Endothelial cell of umbilical vein (primary cell): ENCODE data around the gene FZR1. TPM values are rescaled to one million over a fixed set of nuclear protein-coding genes. Genes with fewer than 3 reads are reported as not detected.

Experiments used
- BruUV-seq: library from RNA; stranded (reverse); fragments of 400-500 nt; replicated peaks from 2 replicates; lab custom pipeline; 2021; lab: Mats Ljungman, UMichigan
- CTCF ChIA-PET: fragments of 300-600, 350-600 bp; sonication (Branson Sonifier 250); formaldehyde crosslinking; loops from one replicate; lab custom pipeline; 2021; ENCODE audit warnings: antibody characterized with exemption, inconsistent platforms; lab: Charles Lee
- POLR2A ChIA-PET: fragments of 300-600, 350-600 bp; sonication (Branson Sonifier 250); formaldehyde crosslinking; loops from one replicate; lab custom pipeline; 2021; ENCODE audit warnings: antibody characterized with exemption, inconsistent platforms; lab: Charles Lee
- DNase-seq: peaks from one replicate; pipeline ENCODE4 v3.0.0-alpha.2; 2011; ENCODE audit warnings: low read depth, low spot score
- FAIRE-seq: peaks from 2 replicates; lab custom pipeline; 2011; peaks lifted over from hg19 to GRCh38; lab: Jason Lieb, UNC
- H2AFZ ChIP-seq: 2 replicates; pipeline ENCODE4 v1.6.0; 2012; ENCODE audit warnings: low read depth, low read length, control low read depth, inconsistent platforms
- H3K27ac ChIP-seq: 2 replicates; pipeline ENCODE4 v1.5.1; 2011; ENCODE audit warnings: low read depth, mild to moderate bottlenecking, control low read depth, low read length, moderate library complexity; ENCODE audit not compliant: insufficient read depth
- H3K27me3 ChIP-seq, 2 experiments: 2 replicates each; pipeline versions ENCODE4 v1.6.0 to v1.6.1; 2011; ENCODE audit warnings: low read length in 2 of 2, mixed read lengths in 1 of 2; ENCODE audit not compliant: control insufficient read depth in 2 of 2, insufficient read depth in 2 of 2
- H3K36me3 ChIP-seq, 2 experiments: 2 replicates in 1 of 2; 3 replicates in 1 of 2; pipeline ENCODE4 v1.5.1; 2011; ENCODE audit warnings: low read length in 2 of 2, mild to moderate bottlenecking in 1 of 2, moderate library complexity in 1 of 2; ENCODE audit not compliant: control insufficient read depth in 2 of 2, insufficient read depth in 2 of 2; ENCODE audit errors: extremely low read depth in 1 of 2
- H3K4me1 ChIP-seq: 3 replicates; pipeline ENCODE4 v1.5.1; 2011; ENCODE audit warnings: mild to moderate bottlenecking, low read length; ENCODE audit not compliant: control insufficient read depth, insufficient read depth; ENCODE audit errors: extremely low read depth
- H3K4me2 ChIP-seq: 2 replicates; pipeline ENCODE4 v1.6.1; 2011; ENCODE audit warnings: low read length, control low read depth, mixed read lengths; ENCODE audit not compliant: insufficient read depth
- H3K4me3 ChIP-seq, 3 experiments: fragments of 200-600 bp in 1 of 3; sonication (generic), shearing (Covaris generic) in 1 of 3; replicated peaks in 1 of 3; 2 replicates each; pipeline ENCODE4 v1.5.1; 2011 to 2016; ENCODE audit warnings: control low read depth in 3 of 3, low read length in 3 of 3, mild to moderate bottlenecking in 2 of 3, inconsistent platforms in 1 of 3, low read depth in 1 of 3, moderate library complexity in 1 of 3; ENCODE audit not compliant: insufficient read depth in 1 of 3
- H3K79me2 ChIP-seq: 2 replicates; pipeline ENCODE4 v1.6.0; 2012; ENCODE audit warnings: low read length, inconsistent platforms; ENCODE audit not compliant: control insufficient read depth, insufficient read depth
- H3K9ac ChIP-seq: replicated peaks from 2 replicates; pipeline ENCODE3; 2011; ENCODE audit warnings: low read length, control low read depth; ENCODE audit not compliant: insufficient read depth; ENCODE audit errors: extremely low read depth
- H3K9me1 ChIP-seq: replicated peaks from 3 replicates; pipeline ENCODE4 v1.6.0; 2011; ENCODE audit warnings: mild to moderate bottlenecking, low read length; ENCODE audit not compliant: control insufficient read depth, insufficient read depth; ENCODE audit errors: extremely low read depth
- H3K9me3 ChIP-seq: replicated peaks from 2 replicates; pipeline ENCODE4 v1.5.1; 2012; ENCODE audit warnings: low read length, inconsistent platforms; ENCODE audit not compliant: control insufficient read depth, insufficient read depth
- H4K20me1 ChIP-seq: replicated peaks from 2 replicates; pipeline ENCODE3; 2011; ENCODE audit warnings: mild to moderate bottlenecking, low read length; ENCODE audit not compliant: control insufficient read depth, insufficient read depth; ENCODE audit errors: extremely low read depth
- EZH2 ChIP-seq: IDR thresholded peaks from 2 replicates; pipeline ENCODE4 v1.6.1; 2012; ENCODE audit warnings: borderline replicate concordance, low read depth, mild to moderate bottlenecking, moderate library complexity, low read length, inconsistent platforms; ENCODE audit not compliant: severe bottlenecking
- FOS ChIP-seq: IDR thresholded peaks from 2 replicates; pipeline ENCODE4 v1.6.1; 2011; ENCODE audit warnings: mild to moderate bottlenecking, low read length, moderate library complexity, borderline replicate concordance; ENCODE audit not compliant: insufficient read depth
- GATA2 ChIP-seq: IDR thresholded peaks from 2 replicates; pipeline ENCODE4 v1.7.0; 2011; ENCODE audit warnings: low read depth, mild to moderate bottlenecking, moderate library complexity, mixed read lengths, low read length; ENCODE audit not compliant: insufficient read length, insufficient read depth
- JUN ChIP-seq: IDR thresholded peaks from 2 replicates; pipeline ENCODE4 v1.6.1; 2011; ENCODE audit warnings: borderline replicate concordance, low read depth; ENCODE audit not compliant: insufficient read length, insufficient read depth
- MAX ChIP-seq: IDR thresholded peaks from 2 replicates; pipeline ENCODE4 v1.6.1; 2011; ENCODE audit not compliant: insufficient read depth, insufficient read length
- MYC ChIP-seq: IDR thresholded peaks from one replicate; pipeline ENCODE4 v1.6.1; 2011; ENCODE audit warnings: mild to moderate bottlenecking, low read depth, low read length
- POLR2A ChIP-seq: IDR thresholded peaks from 2 replicates; pipeline ENCODE4 v1.6.1; 2012; ENCODE audit warnings: low read depth, mild to moderate bottlenecking, control low read depth, low read length
- POLR2AphosphoS5 ChIP-seq: IDR thresholded peaks from 2 replicates; pipeline ENCODE4 v1.6.1; 2012; ENCODE audit warnings: low read depth, mild to moderate bottlenecking, control low read depth, low read length, moderate library complexity; ENCODE audit not compliant: insufficient read depth
- dilution Hi-C: fragments of 300-500 bp; cut with MboI; formaldehyde crosslinking; loops from one replicate; pipeline ENCODE4 v1.15.0; 2019; ENCODE audit warnings: low sequenced_read_pairs; ENCODE audit not compliant: extremely low pct_ligation_motif_present
- intact Hi-C: fragments of 100-400 bp; cut with micrococcal nuclease; formaldehyde crosslinking; loops from one replicate; pipeline ENCODE4 v1.10.0; 2022
- polyA plus RNA-seq, 4 experiments: library from polyadenylated mRNA; depleted of rRNA in 3 of 4; stranded (reverse) in 3 of 4; unstranded in 1 of 4; fragments of >200 nt; gene quantifications; 2 replicates each; pipeline versions ENCODE4 v1.2.1 to v1.2.3, GENCODE V29; 2011 to 2012; ENCODE audit warnings: missing spikeins in 1 of 4
- total RNA-seq: library from RNA; stranded (reverse); gene quantifications from 2 replicates; pipeline ENCODE4 v1.2.3, GENCODE V29; 2021
- TF ChIP-seq, protein P1 (sequence below), 2 donors: IDR thresholded peaks; 1 replicate in 1 of 2; 2 replicates in 1 of 2; pipeline ENCODE4 v1.5.1; 2011; ENCODE audit warnings: low read length in 2 of 2, mild to moderate bottlenecking in 2 of 2, moderate library complexity in 2 of 2, control low read depth in 1 of 2, inconsistent platforms in 1 of 2, low read depth in 1 of 2; ENCODE audit not compliant: insufficient read depth in 1 of 2; ENCODE audit errors: extremely low read depth in 1 of 2

FZR1 gene
- total and polyA plus RNA-seq, 2 donors (not counting 3 experiments of a cell fraction or from before 2014, with no cell fraction given), result 35.9 to 60.4 TPM

GRCh38 chr19:3499738-3500428 is 6.2 kb upstream of the FZR1 start:
- peaks cover 5% of the 10 kb centered on the region for H3K4me1 ChIP-seq
- intact Hi-C loops, result no loop called here
- peak overlapping the region; percentile 87 for H3K27ac ChIP-seq
- peak overlapping the region; percentile 73 to 87 (median 80) for H3K4me3 ChIP-seq
- H3K4me2 ChIP-seq, result peak overlapping the region; percentile 87
- no peaks in the 10 kb centered on the region for H4K20me1 ChIP-seq
- dilution Hi-C loops, result no loop called here
- no peak for TF ChIP-seq FOS
- TF ChIP-seq EZH2, result no peak
- TF ChIP-seq POLR2A, result no peak
- TF ChIP-seq, protein P1, sequence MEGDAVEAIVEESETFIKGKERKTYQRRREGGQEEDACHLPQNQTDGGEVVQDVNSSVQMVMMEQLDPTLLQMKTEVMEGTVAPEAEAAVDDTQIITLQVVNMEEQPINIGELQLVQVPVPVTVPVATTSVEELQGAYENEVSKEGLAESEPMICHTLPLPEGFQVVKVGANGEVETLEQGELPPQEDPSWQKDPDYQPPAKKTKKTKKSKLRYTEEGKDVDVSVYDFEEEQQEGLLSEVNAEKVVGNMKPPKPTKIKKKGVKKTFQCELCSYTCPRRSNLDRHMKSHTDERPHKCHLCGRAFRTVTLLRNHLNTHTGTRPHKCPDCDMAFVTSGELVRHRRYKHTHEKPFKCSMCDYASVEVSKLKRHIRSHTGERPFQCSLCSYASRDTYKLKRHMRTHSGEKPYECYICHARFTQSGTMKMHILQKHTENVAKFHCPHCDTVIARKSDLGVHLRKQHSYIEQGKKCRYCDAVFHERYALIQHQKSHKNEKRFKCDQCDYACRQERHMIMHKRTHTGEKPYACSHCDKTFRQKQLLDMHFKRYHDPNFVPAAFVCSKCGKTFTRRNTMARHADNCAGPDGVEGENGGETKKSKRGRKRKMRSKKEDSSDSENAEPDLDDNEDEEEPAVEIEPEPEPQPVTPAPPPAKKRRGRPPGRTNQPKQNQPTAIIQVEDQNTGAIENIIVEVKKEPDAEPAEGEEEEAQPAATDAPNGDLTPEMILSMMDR (IDR thresholded peaks at IDR 0.05; ENCODE audit: extremely low read depth in 1 of 2, insufficient read depth in 1 of 2, low read depth in 1 of 2, low read length in 2 of 2), result no peak
- no peak for TF ChIP-seq POLR2AphosphoS5
- TF ChIP-seq MYC, result no peak
- TF ChIP-seq JUN, result no peak
- no peak for TF ChIP-seq GATA2
- no peak for TF ChIP-seq MAX
- BruUV-seq, result TSS peak; percentile 56
- H3K36me3 ChIP-seq, result peaks cover 0 to 8% of the 10 kb centered on the region in 2 experiments
- peak overlapping the region; percentile 91 for H3K9ac ChIP-seq
- POLR2A ChIA-PET, result no interaction called here
- CTCF ChIA-PET, result interaction anchor here (1.1 kb wide), 1 partner anchor 173 kb away, joined by 3 read pairs; no protein-coding TSS in a partner anchor
- H3K9me1 ChIP-seq, result no peaks in the 10 kb centered on the region
- DNase-seq (no peak), FAIRE-seq (no peak)
- no peaks in the 10 kb centered on the region for H3K9me3 ChIP-seq
- peak overlapping the region; percentile 85 for H2AFZ ChIP-seq
- H3K79me2 ChIP-seq, result peaks cover 28% of the 10 kb centered on the region
- no peaks in the 10 kb centered on the region for H3K27me3 ChIP-seq
